A673 (cell line): ENCODE measurements around the gene ZNF641.

Experiments
- EZH2 ChIP-seq: fragments of 200-600 bp; sonication (generic); IDR thresholded peaks from 2 replicates; pipeline ENCODE4 v1.6.1; 2017; ENCODE audit warnings: borderline replicate concordance, low read depth, mild to moderate bottlenecking, mixed read lengths, antibody characterized with exemption, low read length; ENCODE audit not compliant: poor library complexity, severe bottlenecking
- TF ChIP-seq, protein P1 (sequence below): fragments of 300-800, 200-600 bp; sonication (generic); conservative IDR thresholded peaks from 2 replicates; pipeline ENCODE4 v1.5.1; 2017; ENCODE audit warnings: low read depth, mild to moderate bottlenecking, antibody characterized with exemption, low read length, moderate library complexity, mixed read lengths

DNA sequence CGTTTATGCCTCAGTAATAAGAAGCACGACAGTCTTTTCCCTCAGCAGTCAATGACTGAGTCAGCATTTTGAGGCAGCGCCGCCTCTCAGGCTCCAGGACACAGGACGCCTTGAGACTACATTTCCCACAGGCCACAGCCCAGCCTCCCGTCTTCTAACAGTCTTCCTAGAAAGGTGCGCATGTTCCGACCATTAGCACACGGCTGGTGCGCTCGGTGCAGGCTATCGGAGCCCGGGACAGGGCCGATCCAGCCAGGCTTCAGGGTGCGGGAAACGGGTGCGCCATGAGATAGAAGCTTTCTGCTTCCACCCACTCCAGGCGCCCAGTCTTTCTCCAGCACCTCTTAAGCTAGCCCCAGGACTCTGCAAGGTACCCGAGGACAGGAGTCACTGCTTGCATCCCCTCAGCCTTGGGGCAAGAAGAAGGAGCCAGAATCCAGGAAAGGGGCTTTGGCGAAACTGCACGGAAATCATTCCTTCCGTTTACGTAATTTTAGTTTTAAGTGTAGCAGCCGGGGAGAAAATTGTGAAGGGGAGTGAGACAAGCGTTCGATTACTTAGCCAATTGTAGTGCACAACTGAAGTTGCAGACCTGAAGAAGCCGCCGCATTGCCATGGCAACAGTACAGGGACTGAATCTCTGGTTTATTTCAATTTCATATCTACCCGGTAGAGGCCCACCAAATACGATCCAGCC lies 54.0 kb downstream of the ZNF641 start:
- TF ChIP-seq, protein P1, sequence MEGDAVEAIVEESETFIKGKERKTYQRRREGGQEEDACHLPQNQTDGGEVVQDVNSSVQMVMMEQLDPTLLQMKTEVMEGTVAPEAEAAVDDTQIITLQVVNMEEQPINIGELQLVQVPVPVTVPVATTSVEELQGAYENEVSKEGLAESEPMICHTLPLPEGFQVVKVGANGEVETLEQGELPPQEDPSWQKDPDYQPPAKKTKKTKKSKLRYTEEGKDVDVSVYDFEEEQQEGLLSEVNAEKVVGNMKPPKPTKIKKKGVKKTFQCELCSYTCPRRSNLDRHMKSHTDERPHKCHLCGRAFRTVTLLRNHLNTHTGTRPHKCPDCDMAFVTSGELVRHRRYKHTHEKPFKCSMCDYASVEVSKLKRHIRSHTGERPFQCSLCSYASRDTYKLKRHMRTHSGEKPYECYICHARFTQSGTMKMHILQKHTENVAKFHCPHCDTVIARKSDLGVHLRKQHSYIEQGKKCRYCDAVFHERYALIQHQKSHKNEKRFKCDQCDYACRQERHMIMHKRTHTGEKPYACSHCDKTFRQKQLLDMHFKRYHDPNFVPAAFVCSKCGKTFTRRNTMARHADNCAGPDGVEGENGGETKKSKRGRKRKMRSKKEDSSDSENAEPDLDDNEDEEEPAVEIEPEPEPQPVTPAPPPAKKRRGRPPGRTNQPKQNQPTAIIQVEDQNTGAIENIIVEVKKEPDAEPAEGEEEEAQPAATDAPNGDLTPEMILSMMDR: no peak
- no peak for TF ChIP-seq EZH2
